Motor neuron (in vitro differentiated cells): ENCODE results near the gene TSPAN5. TPM values are rescaled to one million over a fixed set of nuclear protein-coding genes. Genes with fewer than 3 reads are reported as not detected.
"Not testable (repeated sequence)": the region's sequence is repeated elsewhere in the genome, so short reads cannot be mapped to it uniquely, and the experiment has no call there.

Source experiments
- ATAC-seq, 8 experiments: fragments of 200-7000 bp; cut with Tn5 transposase; replicated peaks in 6 of 8; 2 replicates each; pipeline ENCODE4 v1.8.0; 2021; ENCODE audit warnings: mild to moderate bottlenecking in 8 of 8, moderate library complexity in 8 of 8
- H3K27ac ChIP-seq, 2 donors: fragments of 250-450 bp; sonication (Bioruptor Pico); 2 replicates each; pipeline ENCODE4 v1.9.0; 2021; ENCODE audit warnings: antibody characterized with exemption in 2 of 2, mild to moderate bottlenecking in 2 of 2, moderate library complexity in 1 of 2
- H3K4me1 ChIP-seq, 2 donors: fragments of 250-450 bp; sonication (Bioruptor Pico); replicated peaks in 1 of 2; 2 replicates each; pipeline ENCODE4 v1.6.1; 2021; ENCODE audit warnings: antibody characterized with exemption in 2 of 2, mild to moderate bottlenecking in 2 of 2, moderate library complexity in 1 of 2
- H3K4me3 ChIP-seq, 5 donors: fragments of 250-450 bp; sonication (Bioruptor Pico); 2 replicates each; pipeline ENCODE4 v1.9.0; 2021; ENCODE audit warnings: antibody characterized with exemption in 5 of 5, mild to moderate bottlenecking in 5 of 5, moderate library complexity in 4 of 5
- WGBS, 10 experiments: fragments of 450-650 bp; shearing (Covaris generic); methylation state at CpG; one replicate each; pipeline ENCODE4 v1.0.0; 2022; 5-methylcytosine and 5-hydroxymethylcytosine counted together
- in situ Hi-C, 9 experiments: fragments of 400-800 bp; cut with MboI; loops; one replicate each; pipeline ENCODE4 v1.15.0; 2021; ENCODE audit warnings: low sequenced_read_pairs in 9 of 9, low pct_unique_long_range_greater_than_20kb in 2 of 9; ENCODE audit not compliant: unreplicated experiment in 9 of 9
- total RNA-seq, 8 experiments: library from RNA; unstranded; fragments of 300-600 nt; gene quantifications; 2 replicates each; pipeline versions ENCODE4 v1.2.3 to v1.2.4, GENCODE V29; 2022

TSPAN5 gene
- total RNA-seq, 8 experiments from 2014 or later, result 1.6 to 70.1 (median 39.0) TPM

DNA sequence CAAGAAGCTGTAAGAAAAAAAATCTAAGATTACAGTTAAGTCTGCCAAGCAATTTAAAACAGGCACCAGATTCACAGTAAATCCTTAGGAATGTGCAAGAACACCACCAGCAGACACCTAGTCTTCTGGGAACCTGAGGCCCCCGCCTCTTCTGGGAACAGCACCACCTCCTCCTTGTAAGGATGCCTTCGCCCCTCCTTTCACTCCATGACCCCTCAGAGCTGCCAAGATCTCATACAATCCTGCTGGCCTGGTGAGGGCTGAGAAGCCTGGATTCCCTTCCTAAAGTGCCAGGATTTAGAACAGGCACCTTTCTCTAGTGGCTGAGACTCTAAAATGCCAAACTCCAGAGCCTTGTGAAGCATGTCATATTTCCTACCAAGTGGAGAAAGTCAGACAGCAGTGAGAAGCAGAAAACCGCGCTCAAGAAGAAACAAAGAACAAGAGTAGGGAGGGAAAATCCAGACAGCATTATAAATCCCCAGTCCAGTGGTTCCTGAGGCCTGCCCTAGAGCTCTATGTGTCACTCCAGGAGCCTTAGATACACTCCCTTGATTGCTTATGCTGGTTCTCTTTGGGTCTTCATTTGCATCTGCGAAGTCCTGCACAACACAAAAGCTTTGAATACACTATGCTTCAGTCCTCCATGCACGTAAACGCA, 166.4 kb downstream of the TSPAN5 start:
- 75 to 100% (median 90%) methylated on average over 2 to 6 of the region's 7 CpGs; no CpG with 5 or more reads in 1 of the 10 experiments for WGBS, 10 experiments
- in situ Hi-C loops, result no loop called here
- peaks cover 20 to 33% of the 10 kb centered on the region in 2 donors for H3K4me1 ChIP-seq
- H3K27ac ChIP-seq, result no peak overlapping the region
- no peak overlapping the region for H3K4me3 ChIP-seq
- ATAC-seq, result peak; percentile 27 to 96 (median 42)

DNA sequence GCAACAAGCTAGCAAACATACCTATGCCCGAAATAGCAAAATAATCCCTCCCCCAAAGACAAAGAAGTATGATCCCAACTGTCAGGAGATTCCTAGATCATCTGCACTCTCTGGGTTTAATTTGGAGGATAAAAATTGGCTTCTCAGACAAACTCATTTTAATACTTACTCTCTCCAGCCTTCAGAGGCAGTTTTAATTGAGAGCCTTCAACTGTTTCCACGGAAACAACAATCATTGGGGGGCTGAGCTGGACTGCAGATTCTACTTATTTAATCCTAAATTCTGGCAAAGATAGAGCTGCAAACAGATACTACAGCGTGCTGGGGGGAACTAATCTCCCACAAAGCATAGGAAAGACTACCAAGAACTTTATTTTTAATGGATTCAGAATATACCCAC, 168.2 kb downstream of the TSPAN5 start:
- Histone ChIP-seq H3K4me1 (peaks cover 8 to 19% of the 10 kb centered on the region in 2 donors), H3K4me3 (no peak overlapping the region), H3K27ac (no peak overlapping the region)
- ATAC-seq, result no peak
- in situ Hi-C loops, result no loop called here
- WGBS, 10 experiments, result 75 to 100% (median 83%) methylated on average over 3 of the region's 3 CpGs; no CpG with 5 or more reads in 3 of the 10 experiments

GRCh38 chr4:98485816-98486345, 172.5 kb downstream of the TSPAN5 start:
- Histone ChIP-seq H3K4me1 (peaks cover 7 to 16% of the 10 kb centered on the region in 2 donors), H3K27ac (no peak overlapping the region), H3K4me3 (no peak overlapping the region)
- no peak for ATAC-seq
- in situ Hi-C loops, result no loop called here
- WGBS, 10 experiments, result 60 to 100% (median 88%) methylated on average over 1 to 7 of the region's 7 CpGs; no CpG with 5 or more reads in 1 of the 10 experiments

- Histone ChIP-seq H3K4me3 (no peak overlapping the region), H3K4me1 (peaks cover 7 to 16% of the 10 kb centered on the region in 2 donors), H3K27ac (no peak overlapping the region)
- 33 to 100% (median 87%) methylated on average over 1 to 3 of the region's 3 CpGs for WGBS, 10 experiments
- in situ Hi-C loops, result no loop called here
- ATAC-seq, result no peak
Observed at GRCh38 chr4:98484031-98484430, 174.4 kb downstream of the TSPAN5 start.

GRCh38 chr4:98482847-98483806, 175.3 kb downstream of the TSPAN5 start:
- 20 to 100% (median 79%) methylated on average over 1 to 10 of the region's 10 CpGs for WGBS, 10 experiments
- no peak overlapping the region for H3K27ac ChIP-seq
- no peak for ATAC-seq
- H3K4me1 ChIP-seq, result peaks cover 7 to 16% of the 10 kb centered on the region in 2 donors
- no peak overlapping the region for H3K4me3 ChIP-seq
- in situ Hi-C loops, result no loop called here

DNA sequence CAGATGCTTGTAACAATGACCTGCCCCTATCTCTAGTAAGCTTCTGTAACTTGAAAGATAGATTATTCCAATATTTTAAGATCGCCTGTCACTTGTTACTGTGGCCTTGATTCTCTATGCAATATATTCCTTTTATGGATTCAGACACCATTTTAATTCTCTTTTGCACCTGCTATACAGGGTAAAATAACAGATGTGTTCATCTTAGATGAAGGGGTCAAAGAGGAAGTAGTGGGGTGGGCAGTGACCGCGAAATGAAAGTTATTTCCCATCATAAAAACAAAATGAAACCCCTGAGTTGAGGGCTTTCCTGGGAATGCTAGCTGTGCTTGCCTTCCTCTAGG, 175.9 kb downstream of the TSPAN5 start:
- no peak overlapping the region for H3K4me3 ChIP-seq
- peaks cover 7 to 16% of the 10 kb centered on the region in 2 donors for H3K4me1 ChIP-seq
- WGBS, 10 experiments, result 67 to 100% (median 85%) methylated on average over 1 to 3 of the region's 3 CpGs; no CpG with 5 or more reads in 3 of the 10 experiments
- no peak overlapping the region for H3K27ac ChIP-seq
- ATAC-seq, result no peak
- in situ Hi-C loops, result no loop called here

GRCh38 chr4:98481167-98481566, 177.2 kb downstream of the TSPAN5 start:
- Histone ChIP-seq H3K4me1 (peaks cover 7 to 16% of the 10 kb centered on the region in 2 donors), H3K27ac (no peak overlapping the region), H3K4me3 (no peak overlapping the region)
- WGBS, 10 experiments, result 0 to 100% (median 83%) methylated on average over 1 to 3 of the region's 3 CpGs; no CpG with 5 or more reads in 2 of the 10 experiments
- in situ Hi-C loops, result no loop called here
- no peak for ATAC-seq

DNA sequence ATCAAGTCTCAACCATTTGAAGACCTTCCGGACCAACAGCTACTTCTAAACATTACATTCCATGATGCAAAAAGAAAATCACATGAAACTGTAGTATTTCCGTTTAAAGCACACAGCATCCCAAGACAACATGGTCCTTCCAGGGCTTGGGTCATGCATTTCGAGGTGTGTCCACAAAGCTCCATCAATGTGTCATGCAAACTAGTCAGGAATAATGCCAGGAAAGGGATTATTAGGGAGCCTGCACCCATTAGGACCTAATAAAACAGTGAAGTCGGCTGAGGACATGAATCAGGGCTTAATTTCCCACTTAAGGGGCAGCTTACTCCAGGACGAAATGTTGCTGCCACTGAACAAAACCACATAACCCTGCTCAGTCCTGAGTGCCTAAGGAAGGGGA, 177.9 kb downstream of the TSPAN5 start:
- Histone ChIP-seq H3K27ac (no peak overlapping the region), H3K4me3 (no peak overlapping the region), H3K4me1 (peaks cover 7 to 16% of the 10 kb centered on the region in 2 donors)
- 43 to 100% (median 94%) methylated on average over 1 to 4 of the region's 5 CpGs for WGBS, 10 experiments
- in situ Hi-C loops, result no loop called here
- no peak for ATAC-seq

GRCh38 chr4:98479590-98479989, 178.8 kb downstream of the TSPAN5 start:
- H3K4me3 ChIP-seq, in situ Hi-C loops, H3K27ac ChIP-seq, ATAC-seq: not testable (repeated sequence)
- 80 to 100% (median 88%) methylated on average over 1 to 2 of the region's 2 CpGs; no CpG with 5 or more reads in 7 of the 10 experiments for WGBS, 10 experiments
- H3K4me1 ChIP-seq, result peaks cover 7 to 16% of the 10 kb centered on the region in 2 donors

- in situ Hi-C loops, result no loop called here
- WGBS, 10 experiments, result 80 to 100% (median 94%) methylated on average over 1 to 8 of the region's 9 CpGs; no CpG with 5 or more reads in 5 of the 10 experiments
- H3K4me3 ChIP-seq, result no peak overlapping the region
- H3K4me1 ChIP-seq, result peaks cover 0 to under 1% of the 10 kb centered on the region in 2 donors
- no peak for ATAC-seq
- H3K27ac ChIP-seq, result no peak overlapping the region
Observed at GRCh38 chr4:98476891-98477290, 181.5 kb downstream of the TSPAN5 start.

GRCh38 chr4:98474408-98474844, 184.0 kb downstream of the TSPAN5 start:
- H3K4me3 ChIP-seq, result no peak overlapping the region
- no peak overlapping the region for H3K27ac ChIP-seq
- 0 to 100% (median 64%) methylated on average over 1 to 3 of the region's 3 CpGs; no CpG with 5 or more reads in 2 of the 10 experiments for WGBS, 10 experiments
- in situ Hi-C loops, result loop anchor here in 2 of 9 experiments (25.0 kb wide), 1 partner anchor 588 kb away; no protein-coding TSS in a partner anchor
- H3K4me1 ChIP-seq, result peaks cover 8 to 11% of the 10 kb centered on the region in 2 donors
- ATAC-seq, result no peak

DNA sequence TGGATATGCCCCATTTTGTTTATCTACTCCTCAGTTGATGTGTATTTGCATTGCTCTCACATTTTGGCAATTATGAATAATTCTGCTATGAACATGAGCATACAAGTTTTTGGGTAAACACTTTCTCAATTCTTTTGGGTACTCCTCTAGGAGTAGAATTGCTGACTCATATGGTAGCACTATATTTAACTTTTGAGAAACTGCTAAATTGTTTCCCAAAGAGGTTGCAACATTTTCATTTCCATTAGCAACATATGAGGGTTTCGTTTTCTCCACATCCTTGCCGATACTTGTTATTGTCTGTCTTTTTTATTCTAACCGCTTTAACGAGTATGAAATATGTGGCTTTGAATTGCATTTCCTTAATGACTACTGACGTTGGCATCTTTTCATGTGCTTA, 185.4 kb downstream of the TSPAN5 start:
- in situ Hi-C loops, result loop anchor here in 2 of 9 experiments (25.0 kb wide), 1 partner anchor 589 kb away; no protein-coding TSS in a partner anchor
- WGBS, 10 experiments, result 56 to 100% (median 86%) methylated on average over 1 to 5 of the region's 5 CpGs
- no peak overlapping the region for H3K27ac ChIP-seq
- ATAC-seq, result no peak
- H3K4me3 ChIP-seq, result no peak overlapping the region
- H3K4me1 ChIP-seq, result peaks cover 17 to 18% of the 10 kb centered on the region in 2 donors

DNA sequence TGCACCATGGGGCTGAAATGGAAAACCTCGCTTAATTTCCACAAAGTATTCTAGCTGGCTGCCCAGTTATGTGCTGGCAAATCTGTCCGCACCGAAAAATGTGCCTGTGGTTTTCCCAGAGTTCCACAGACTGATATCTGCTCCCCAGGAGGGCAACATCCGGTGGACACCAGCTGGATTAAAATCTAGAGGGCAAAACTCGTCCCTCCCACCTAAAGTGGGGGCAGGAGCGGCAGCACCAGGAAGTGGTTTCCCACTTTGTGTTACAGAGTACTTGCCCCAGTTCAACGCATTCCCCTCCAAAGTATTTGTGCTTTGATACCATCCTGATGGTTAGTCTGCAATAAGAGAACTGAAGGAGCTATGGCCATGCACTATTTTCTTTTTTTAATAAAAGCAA, 187.6 kb downstream of the TSPAN5 start:
- 46 to 100% (median 93%) methylated on average over 1 to 6 of the region's 7 CpGs; no CpG with 5 or more reads in 1 of the 10 experiments for WGBS, 10 experiments
- in situ Hi-C loops, result loop anchor here in 2 of 9 experiments (25.0 kb wide), 1 partner anchor 591 kb away; no protein-coding TSS in a partner anchor
- peaks cover 17 to 18% of the 10 kb centered on the region in 2 donors for H3K4me1 ChIP-seq

More for the DNA sequence above, 187.6 kb downstream of the TSPAN5 start:
- H3K27ac ChIP-seq, result no peak overlapping the region
- no peak overlapping the region for H3K4me3 ChIP-seq
- ATAC-seq, result no peak
